ENCODE data around the gene EHD3. TPM values are rescaled to one million over a fixed set of nuclear protein-coding genes. Genes with fewer than 3 reads are reported as not detected.

EHD3 gene
- total and polyA plus RNA-seq, 4 donors = 7.2 to 20.2 (median 13.2) TPM

- Histone ChIP-seq H3K9me3 (ENCODE audit: control insufficient read depth in 4 of 4, low read length in 3 of 4) (no peaks in the 10 kb centered on the region), H3K4me1 (ENCODE audit: control insufficient read depth in 4 of 4, insufficient read depth in 4 of 4, low read length in 3 of 4) (peaks cover 0 to 7% (median 4%) of the 10 kb centered on the region in 4 donors), H3K27ac (ENCODE audit: low read depth in 1 of 2, low read length in 2 of 2) (no peak overlapping the region), H3K4me3 (ENCODE audit: low read depth in 1 of 3, low read length in 3 of 3) (no peak overlapping the region), H3K9ac (ENCODE audit: low read depth in 1 of 2, low read length in 2 of 2) (no peak overlapping the region), H3K27me3 (ENCODE audit: control insufficient read depth in 4 of 4, insufficient read depth in 4 of 4, low read length in 3 of 4) (peaks cover 0 to 9% (median 2%) of the 10 kb centered on the region in 4 donors), H3K36me3 (ENCODE audit: control insufficient read depth in 4 of 4, insufficient read depth in 3 of 4, low read depth in 1 of 4, low read length in 3 of 4) (no peaks in the 10 kb centered on the region)
- no peak for DNase-seq (ENCODE audit: low spot score)
- TF ChIP-seq EGR1 (IDR thresholded peaks at IDR 0.05; ENCODE audit: low read depth in 2 of 2) (no peak), SP1 (IDR thresholded peaks at IDR 0.05) (no peak), REST (IDR thresholded peaks at IDR 0.05) (no peak), RXRA (IDR thresholded peaks at IDR 0.05) (no peak), RAD21 (IDR thresholded peaks at IDR 0.05) (no peak), FOXA2 (IDR thresholded peaks at IDR 0.05) (no peak), ATF3 (IDR thresholded peaks at IDR 0.05) (no peak), TAF1 (conservative IDR thresholded peaks at IDR 0.05) (no peak), HNF4G (IDR thresholded peaks at IDR 0.05) (no peak), NR2F2 (IDR thresholded peaks at IDR 0.05) (no peak), FOXA1 (IDR thresholded peaks at IDR 0.05) (no peak), JUND (IDR thresholded peaks at IDR 0.05) (no peak), ZBTB33 (IDR thresholded peaks at IDR 0.05) (no peak)
- TF ChIP-seq, protein P1, sequence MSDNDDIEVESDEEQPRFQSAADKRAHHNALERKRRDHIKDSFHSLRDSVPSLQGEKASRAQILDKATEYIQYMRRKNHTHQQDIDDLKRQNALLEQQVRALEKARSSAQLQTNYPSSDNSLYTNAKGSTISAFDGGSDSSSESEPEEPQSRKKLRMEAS (IDR thresholded peaks at IDR 0.05) = no peak
- WGBS = 73% methylated on average over 4 of the region's 4 CpGs
These were observed 1.4 kb upstream of the EHD3 start for GRCh38 chr2:31232586-31232985.

- H3K4me1 ChIP-seq (ENCODE audit: control insufficient read depth in 4 of 4, insufficient read depth in 4 of 4, low read length in 3 of 4) = peaks cover 0 to 7% (median 4%) of the 10 kb centered on the region in 4 donors
- no peaks in the 10 kb centered on the region for H3K36me3 ChIP-seq (ENCODE audit: control insufficient read depth in 4 of 4, insufficient read depth in 3 of 4, low read depth in 1 of 4, low read length in 3 of 4)
- TF ChIP-seq TAF1 (conservative IDR thresholded peaks at IDR 0.05) = no peak
- no peak for TF ChIP-seq REST (IDR thresholded peaks at IDR 0.05)
- TF ChIP-seq HNF4G (IDR thresholded peaks at IDR 0.05) = no peak
- TF ChIP-seq, protein P2, sequence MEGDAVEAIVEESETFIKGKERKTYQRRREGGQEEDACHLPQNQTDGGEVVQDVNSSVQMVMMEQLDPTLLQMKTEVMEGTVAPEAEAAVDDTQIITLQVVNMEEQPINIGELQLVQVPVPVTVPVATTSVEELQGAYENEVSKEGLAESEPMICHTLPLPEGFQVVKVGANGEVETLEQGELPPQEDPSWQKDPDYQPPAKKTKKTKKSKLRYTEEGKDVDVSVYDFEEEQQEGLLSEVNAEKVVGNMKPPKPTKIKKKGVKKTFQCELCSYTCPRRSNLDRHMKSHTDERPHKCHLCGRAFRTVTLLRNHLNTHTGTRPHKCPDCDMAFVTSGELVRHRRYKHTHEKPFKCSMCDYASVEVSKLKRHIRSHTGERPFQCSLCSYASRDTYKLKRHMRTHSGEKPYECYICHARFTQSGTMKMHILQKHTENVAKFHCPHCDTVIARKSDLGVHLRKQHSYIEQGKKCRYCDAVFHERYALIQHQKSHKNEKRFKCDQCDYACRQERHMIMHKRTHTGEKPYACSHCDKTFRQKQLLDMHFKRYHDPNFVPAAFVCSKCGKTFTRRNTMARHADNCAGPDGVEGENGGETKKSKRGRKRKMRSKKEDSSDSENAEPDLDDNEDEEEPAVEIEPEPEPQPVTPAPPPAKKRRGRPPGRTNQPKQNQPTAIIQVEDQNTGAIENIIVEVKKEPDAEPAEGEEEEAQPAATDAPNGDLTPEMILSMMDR (IDR thresholded peaks at IDR 0.05; ENCODE audit: low read depth, low read length, missing input control) = no peak
- no peak for TF ChIP-seq ZBTB33 (IDR thresholded peaks at IDR 0.05)
- TF ChIP-seq HNF4A (conservative IDR thresholded peaks at IDR 0.05) = no peak
- TF ChIP-seq YY1 (IDR thresholded peaks at IDR 0.05) = no peak
- no peak for TF ChIP-seq SP1 (IDR thresholded peaks at IDR 0.05)
- no peak for TF ChIP-seq FOXA1 (IDR thresholded peaks at IDR 0.05)
- no peak overlapping the region for H3K27ac ChIP-seq (ENCODE audit: low read depth in 1 of 2, low read length in 2 of 2)
- H3K4me3 ChIP-seq (ENCODE audit: low read depth in 1 of 3, low read length in 3 of 3) = no peak overlapping the region
- 84% methylated on average over 1 of the region's 1 CpG for WGBS
- H3K27me3 ChIP-seq (ENCODE audit: control insufficient read depth in 4 of 4, insufficient read depth in 4 of 4, low read length in 3 of 4) = peaks cover 0 to 9% (median 2%) of the 10 kb centered on the region in 4 donors
- no peaks in the 10 kb centered on the region for H3K9me3 ChIP-seq (ENCODE audit: control insufficient read depth in 4 of 4, low read length in 3 of 4)
- no peak for DNase-seq (ENCODE audit: low spot score)
- H3K9ac ChIP-seq (ENCODE audit: low read depth in 1 of 2, low read length in 2 of 2) = no peak overlapping the region
These were observed 721 bp upstream of the EHD3 start for GRCh38 chr2:31233231-31233630.
